ENCODE data around the gene PRDM4.
A peak's percentile ranks its signal among the peaks of the same experiment; 100 is the strongest.

The PRDM4 gene

GRCh38 chr12:107685360-107686248 is 75.3 kb downstream of the PRDM4 start, which contains the start of gene PWP1:
PWP1 (plus strand) TSS chr12:107685799; CDS start chr12:107685900, 101 bp downstream.
- peak; percentile 88 to 96 (median 93) for DNase-seq

GRCh38 chr12:107684990-107685359 is 76.0 kb downstream of the PRDM4 start:
- DNase-seq = peak in 1 of 5 donors; percentile 39

GRCh38 chr12:107684029-107684795 is 76.7 kb downstream of the PRDM4 start:
- DNase-seq = no peak
